ENCODE data around the gene EHMT1. TPM values are rescaled to one million over a fixed set of nuclear protein-coding genes. Genes with fewer than 3 reads are reported as not detected.

EHMT1 gene
- total and polyA plus RNA-seq, 9 of the 15 experiments (the other 6 are each of a cell fraction or from before 2014, with no cell fraction given): 2.2 to 76.0 (median 36.4) TPM

- TF ChIP-seq ETS2 (tag; IDR thresholded peaks at IDR 0.05; ENCODE audit: borderline replicate concordance, poor library complexity, severe bottlenecking) (no peak), BRD9 (IDR thresholded peaks at IDR 0.05; ENCODE audit: low read depth, partially characterized antibody) (no peak), IRF1 (CRISPR knock-in tag; IDR thresholded peaks at IDR 0.05; ENCODE audit: borderline replicate concordance) (no peak), ZFX (CRISPR knock-in tag; IDR thresholded peaks at IDR 0.05) (peak; percentile 93), NCOA2 (IDR thresholded peaks at IDR 0.05; ENCODE audit: partially characterized antibody in 2 of 2) (no peak), ZNF551 (CRISPR knock-in tag; IDR thresholded peaks at IDR 0.05) (no peak), MAFF (IDR thresholded peaks at IDR 0.05; ENCODE audit: low read length) (no peak), PHTF2 (CRISPR knock-in tag; IDR thresholded peaks at IDR 0.05) (no peak), MXD1 (CRISPR knock-in tag; IDR thresholded peaks at IDR 0.05; ENCODE audit: borderline replicate concordance, poor library complexity, severe bottlenecking) (peak; percentile 57), ZNF232 (CRISPR knock-in tag; IDR thresholded peaks at IDR 0.05) (no peak), MECOM (CRISPR knock-in tag; IDR thresholded peaks at IDR 0.05) (no peak), ILK (tag; IDR thresholded peaks at IDR 0.05; ENCODE audit: borderline replicate concordance, low read depth) (no peak), TCF3 (CRISPR knock-in tag; IDR thresholded peaks at IDR 0.05) (0 out of 2 replicates have a peak, but pooled peaks have one; percentile 8), GTF2B (IDR thresholded peaks at IDR 0.05; ENCODE audit: extremely low read depth, insufficient read length) (no peak), TSC22D4 (tag; IDR thresholded peaks at IDR 0.05) (no peak), PKNOX1 (IDR thresholded peaks at IDR 0.05) (no peak), GTF2F1 (IDR thresholded peaks at IDR 0.05; ENCODE audit: low read depth, low read length) (no peak), CREB3 (tag; conservative IDR thresholded peaks at IDR 0.05; ENCODE audit: low read depth) (peak; percentile 31; the same call in 1 of the 2 replicates), CGGBP1 (CRISPR knock-in tag; IDR thresholded peaks at IDR 0.05) (no peak), ZNF785 (CRISPR knock-in tag; IDR thresholded peaks at IDR 0.05) (no peak), PYGO2 (tag; IDR thresholded peaks at IDR 0.05) (no peak)
Measured at GRCh38 chr9:137618105-137619067, at the start of gene EHMT1 (continued).
